IMR-90 (cell line): ENCODE results near the gene ATXN1. TPM values are rescaled to one million over a fixed set of nuclear protein-coding genes. Genes with fewer than 3 reads are reported as not detected.

Experiments
- ATAC-seq: fragments of 200-7000 bp; cut with Tn5 transposase; 2 replicates; pipeline ENCODE4 v1.9.1; 2020; ENCODE audit warnings: low read depth, mild to moderate bottlenecking, moderate library complexity
- BruUV-seq: library from RNA; stranded (reverse); fragments of 400-500 nt; replicated peaks from 2 replicates; lab custom pipeline; 2021; lab: Mats Ljungman, UMichigan
- CTCF ChIA-PET: fragments of 300-600 bp; formaldehyde crosslinking; extraction: SDS; loops from one replicate; lab custom pipeline; 2021; ENCODE audit warnings: antibody characterized with exemption; lab: Yijun Ruan, JAX
- POLR2A ChIA-PET: fragments of 300-600 bp; sonication (Branson Sonifier 250); formaldehyde crosslinking; loops from one replicate; lab custom pipeline; 2022; ENCODE audit warnings: antibody characterized with exemption; ENCODE audit not compliant: unreplicated experiment; lab: Charles Lee
- DNase-seq: peaks from one replicate; pipeline ENCODE4 v3.0.0; 2013
- H2AFZ ChIP-seq: replicated peaks from 2 replicates; pipeline ENCODE3; 2013; ENCODE audit warnings: low read length, mild to moderate bottlenecking; ENCODE audit not compliant: poor library complexity
- H2AK5ac ChIP-seq: 2 replicates; pipeline ENCODE4 v1.6.1; 2013; ENCODE audit warnings: low read depth, low read length, inconsistent platforms
- H2AK9ac ChIP-seq: replicated peaks from 2 replicates; pipeline ENCODE3; 2013; ENCODE audit warnings: mild to moderate bottlenecking, low read depth, low read length, moderate library complexity; ENCODE audit not compliant: poor library complexity
- H2BK120ac ChIP-seq: 2 replicates; pipeline ENCODE4 v1.6.1; 2013; ENCODE audit warnings: low read depth, low read length, inconsistent platforms
- H2BK15ac ChIP-seq: 3 replicates; pipeline ENCODE4 v1.6.1; 2013; ENCODE audit warnings: low read depth, low read length, inconsistent platforms
- H2BK20ac ChIP-seq: 2 replicates; pipeline ENCODE4 v1.6.1; 2013; ENCODE audit warnings: low read depth, mild to moderate bottlenecking, inconsistent platforms, low read length, moderate library complexity
- H2BK5ac ChIP-seq: 2 replicates; pipeline ENCODE4 v1.6.1; 2013; ENCODE audit warnings: mild to moderate bottlenecking, low read depth, low read length, inconsistent platforms; ENCODE audit not compliant: poor library complexity, severe bottlenecking
- H3K14ac ChIP-seq: replicated peaks from 2 replicates; pipeline ENCODE4 v1.6.1; 2013; ENCODE audit warnings: low read depth, low read length, inconsistent platforms
- H3K18ac ChIP-seq: 2 replicates; pipeline ENCODE4 v1.6.1; 2013; ENCODE audit warnings: low read depth, low read length, control low read depth
- H3K23ac ChIP-seq: 2 replicates; pipeline ENCODE4 v1.6.1; 2013; ENCODE audit warnings: low read depth, low read length, inconsistent platforms
- H3K27ac ChIP-seq: 2 replicates; pipeline ENCODE4 v1.5.1; 2013; ENCODE audit warnings: mild to moderate bottlenecking, control low read depth, low read length; ENCODE audit not compliant: insufficient read depth
- H3K27me3 ChIP-seq: 2 replicates; pipeline ENCODE4 v1.6.1; 2013; ENCODE audit warnings: low read length; ENCODE audit not compliant: control insufficient read depth, insufficient read depth
- H3K36me3 ChIP-seq: 2 replicates; pipeline ENCODE4 v1.6.1; 2013; ENCODE audit warnings: low read length, mixed read lengths; ENCODE audit not compliant: control insufficient read depth, insufficient read depth
- H3K4ac ChIP-seq: 2 replicates; pipeline ENCODE4 v1.6.1; 2013; ENCODE audit warnings: low read depth, low read length, inconsistent platforms
- H3K4me1 ChIP-seq: 2 replicates; pipeline ENCODE4 v1.6.1; 2013; ENCODE audit warnings: low read length, mixed read lengths; ENCODE audit not compliant: control insufficient read depth, insufficient read depth
- H3K4me2 ChIP-seq: 2 replicates; pipeline ENCODE4 v1.6.1; 2013; ENCODE audit warnings: low read depth, mild to moderate bottlenecking, control low read depth, low read length, moderate library complexity
- H3K4me3 ChIP-seq: 2 replicates; pipeline ENCODE4 v1.5.1; 2013; ENCODE audit warnings: low read depth, mild to moderate bottlenecking, control low read depth, low read length, moderate library complexity; ENCODE audit not compliant: insufficient read depth
- H3K56ac ChIP-seq: 2 replicates; pipeline ENCODE4 v1.6.1; 2013; ENCODE audit warnings: low read length, inconsistent platforms; ENCODE audit not compliant: insufficient read depth; ENCODE audit errors: extremely low read depth
- H3K79me1 ChIP-seq, 2 experiments: 2 replicates each; pipeline ENCODE4 v1.6.1; 2013; ENCODE audit warnings: low read length in 2 of 2, inconsistent platforms in 1 of 2, low read depth in 1 of 2
- H3K9ac ChIP-seq: 2 replicates; pipeline ENCODE4 v1.6.1; 2013; ENCODE audit warnings: low read depth, low read length, control low read depth
- H3K9me1 ChIP-seq: 2 replicates; pipeline ENCODE4 v1.6.1; 2013; ENCODE audit warnings: low read length, inconsistent platforms; ENCODE audit not compliant: insufficient read depth
- H3K9me3 ChIP-seq: 2 replicates; pipeline ENCODE4 v1.6.1; 2013; ENCODE audit warnings: low read length; ENCODE audit not compliant: control insufficient read depth, insufficient read depth
- H4K20me1 ChIP-seq: 2 replicates; pipeline ENCODE4 v1.6.1; 2013; ENCODE audit warnings: low read length, inconsistent platforms; ENCODE audit not compliant: insufficient read depth
- H4K5ac ChIP-seq: 2 replicates; pipeline ENCODE4 v1.6.1; 2013; ENCODE audit warnings: mild to moderate bottlenecking, low read depth, low read length, control low read depth
- H4K8ac ChIP-seq, 2 experiments: 2 replicates each; pipeline ENCODE4 v1.6.1; 2013; ENCODE audit warnings: low read depth in 2 of 2, low read length in 2 of 2, control low read depth in 1 of 2, inconsistent platforms in 1 of 2
- H4K91ac ChIP-seq: 2 replicates; pipeline ENCODE4 v1.6.1; 2013; ENCODE audit warnings: low read depth, low read length, inconsistent platforms; ENCODE audit not compliant: insufficient read depth
- BHLHE40 ChIP-seq: fragments of 150-350 bp; IDR thresholded peaks from 2 replicates; pipeline ENCODE4 v1.6.1; 2016; ENCODE audit warnings: mild to moderate bottlenecking, low read depth, low read length
- RFX5 ChIP-seq: IDR thresholded peaks from 2 replicates; pipeline ENCODE4 v1.8.0; 2012; ENCODE audit warnings: low read depth, mild to moderate bottlenecking, low read length, moderate library complexity
- WGBS, 2 experiments: methylation state at CpG; one replicate each; pipeline versions ENCODE4 v1.1.5 to v1.1.7; 2013; ENCODE audit warnings: missing lambda C conversion rate in 2 of 2; ENCODE audit not compliant: insufficient read length in 1 of 2; ENCODE audit errors: extremely low coverage in 2 of 2; 5-methylcytosine and 5-hydroxymethylcytosine counted together
- dilution Hi-C: fragments of 300-500 bp; cut with HindIII; formaldehyde crosslinking; loops from one replicate; pipeline ENCODE4 v1.14.3; 2018; ENCODE audit warnings: low sequenced_read_pairs; ENCODE audit not compliant: unreplicated experiment
- in situ Hi-C: fragments of 300-500 bp; cut with MboI; formaldehyde crosslinking; loops from 3 replicates; pipeline ENCODE4 v1.14.3; 2019; ENCODE audit warnings: low sequenced_read_pairs, inconsistent platforms, mixed read lengths
- intact Hi-C: fragments of 100-400 bp; cut with micrococcal nuclease; formaldehyde crosslinking; loops from 2 replicates; pipeline ENCODE4 v1.10.0; 2022
- polyA plus RNA-seq, 3 experiments: library from polyadenylated mRNA; depleted of rRNA; stranded (reverse); fragments of >200 nt; gene quantifications; 2 replicates each; pipeline ENCODE4 v1.2.3, GENCODE V29; 2012; ENCODE audit warnings: low replicate concordance in 1 of 3
- total RNA-seq: library from RNA; depleted of rRNA; stranded (reverse); fragments of >200 nt; gene quantifications from 2 replicates; pipeline ENCODE4 v1.2.3, GENCODE V29; 2012

Gene ATXN1
- total and polyA plus RNA-seq, 2 of the 4 experiments (the other 2 are of a cell fraction): 7.3 to 11.1 TPM

GRCh38 chr6:16683641-16684194 lies 77.5 kb downstream of the ATXN1 start:
- BruUV-seq: no TSS peak
- Histone ChIP-seq H4K20me1 (peaks cover 18% of the 10 kb centered on the region; the same call in 1 of the 2 replicates), H2AK5ac (peak overlapping the region; percentile 23; the same call in 1 of the 2 replicates), H3K23ac (peak overlapping the region; percentile 32; the same call in 1 of the 2 replicates), H4K91ac (no peak overlapping the region), H3K9me3 (no peaks in the 10 kb centered on the region), H3K9me1 (peaks cover 10% of the 10 kb centered on the region), H3K36me3 (no peaks in the 10 kb centered on the region), H3K18ac (no peak overlapping the region), H2BK20ac (no peak overlapping the region), H3K27ac (no peak overlapping the region), H3K27me3 (no peaks in the 10 kb centered on the region), H4K8ac (no peak overlapping the region), H2AK9ac (no peak overlapping the region), H3K4ac (peak overlapping the region; percentile 18), H2AFZ (no peak overlapping the region), H4K5ac (no peak overlapping the region), H3K9ac (no peak overlapping the region), H3K56ac (no peak overlapping the region), H3K4me3 (no peak overlapping the region), H3K4me1 (peaks cover 20% of the 10 kb centered on the region), H2BK15ac (peak overlapping the region; percentile 41; the same call in 2 of the 3 replicates), H2BK120ac (peak overlapping the region; percentile 41; the same call in 1 of the 2 replicates), H3K79me1 (peaks cover 10 to 46% of the 10 kb centered on the region in 2 experiments), H2BK5ac (no peak overlapping the region), H3K14ac (0 out of 2 replicates have a peak overlapping the region, but pooled peaks have one; percentile 19), H3K4me2 (no peak overlapping the region)
- dilution Hi-C loops: no loop called here
- TF ChIP-seq BHLHE40: 0 out of 2 replicates have a peak, but pooled peaks have one; percentile 8
- no peak for TF ChIP-seq RFX5
- ATAC-seq (0 out of 2 replicates have a peak, but pooled peaks have one; percentile 19), DNase-seq (peak; percentile 56)
- ChIA-PET POLR2A (no interaction called here), CTCF (no interaction called here)
- intact Hi-C loops: no loop called here
- 50% methylated on average over 3 of the region's 4 CpGs; no CpG with 5 or more reads in 1 of the 2 experiments for WGBS, 2 experiments
- in situ Hi-C loops: no loop called here
